Measurements from ENCODE around the gene FLACC1.
"Not testable (repeated sequence)": the region's sequence is repeated elsewhere in the genome, so short reads cannot be mapped to it uniquely, and the experiment has no call there.

Gene FLACC1

DNA sequence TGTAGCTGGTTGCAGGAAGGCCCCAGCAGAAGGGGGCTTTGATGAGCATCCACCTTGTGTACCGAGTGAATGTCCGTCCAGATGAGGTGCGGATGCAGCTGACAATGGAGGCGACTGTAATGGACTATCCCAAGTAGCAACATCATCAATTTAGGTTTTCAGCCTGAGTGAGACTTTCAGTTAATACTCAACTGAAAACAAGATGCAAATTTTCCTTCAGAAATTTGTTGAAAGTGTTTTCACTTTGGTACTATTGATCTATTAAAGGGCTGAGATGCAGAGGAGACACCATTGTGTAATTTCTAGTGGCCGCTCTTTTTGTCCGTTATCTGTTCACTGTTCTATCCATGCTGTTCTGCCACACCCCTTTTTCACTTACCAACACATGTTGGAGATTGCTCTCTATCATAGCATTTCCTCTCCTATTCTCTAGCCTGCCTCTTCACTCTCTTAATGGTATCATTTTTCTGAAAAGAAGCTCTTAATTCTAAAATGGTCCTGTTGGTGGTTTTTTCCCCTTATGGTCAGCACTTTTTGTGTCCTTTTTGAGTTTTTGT, 108.8 kb downstream of the FLACC1 start:
- DNase-seq: no peak

DNA sequence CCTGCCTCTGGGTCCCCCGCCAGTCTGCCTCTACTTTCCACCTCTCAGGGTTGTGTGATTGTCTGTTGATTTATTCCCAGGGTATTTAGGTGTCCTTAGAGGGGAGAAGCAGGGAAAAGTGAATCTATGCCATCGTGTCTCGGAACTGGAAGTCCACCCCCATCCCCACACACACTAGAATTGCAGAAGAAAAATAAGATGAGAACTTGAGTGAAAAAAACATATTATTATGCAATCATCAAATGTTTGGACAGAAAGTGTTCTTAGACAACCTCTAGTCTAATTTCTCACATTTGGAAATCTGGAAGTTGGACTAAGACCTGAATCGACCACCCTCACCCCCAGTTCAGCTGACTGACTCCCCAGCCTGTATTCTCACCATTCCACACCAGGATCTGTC, 110.9 kb downstream of the FLACC1 start:
- DNase-seq: no peak

DNA sequence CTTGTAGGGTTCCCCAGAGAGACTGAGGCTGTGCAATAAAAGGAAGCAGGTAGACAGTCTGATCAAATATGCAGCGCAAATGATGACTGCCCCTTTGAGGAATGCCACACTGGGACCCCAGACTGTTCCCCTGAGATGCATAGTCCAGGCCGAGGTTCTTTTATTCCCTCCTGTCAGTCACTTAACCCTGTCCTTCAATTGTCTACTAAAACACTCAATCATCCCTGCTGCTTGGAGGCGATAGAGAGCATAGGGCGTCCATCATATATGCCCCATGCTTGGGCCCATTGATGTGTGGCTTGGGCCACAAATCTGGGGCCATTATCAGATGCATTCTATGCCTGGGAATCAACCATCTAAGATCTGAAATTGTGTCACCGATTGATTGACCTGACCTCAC, 112.3 kb downstream of the FLACC1 start:
- no peak for DNase-seq

DNA sequence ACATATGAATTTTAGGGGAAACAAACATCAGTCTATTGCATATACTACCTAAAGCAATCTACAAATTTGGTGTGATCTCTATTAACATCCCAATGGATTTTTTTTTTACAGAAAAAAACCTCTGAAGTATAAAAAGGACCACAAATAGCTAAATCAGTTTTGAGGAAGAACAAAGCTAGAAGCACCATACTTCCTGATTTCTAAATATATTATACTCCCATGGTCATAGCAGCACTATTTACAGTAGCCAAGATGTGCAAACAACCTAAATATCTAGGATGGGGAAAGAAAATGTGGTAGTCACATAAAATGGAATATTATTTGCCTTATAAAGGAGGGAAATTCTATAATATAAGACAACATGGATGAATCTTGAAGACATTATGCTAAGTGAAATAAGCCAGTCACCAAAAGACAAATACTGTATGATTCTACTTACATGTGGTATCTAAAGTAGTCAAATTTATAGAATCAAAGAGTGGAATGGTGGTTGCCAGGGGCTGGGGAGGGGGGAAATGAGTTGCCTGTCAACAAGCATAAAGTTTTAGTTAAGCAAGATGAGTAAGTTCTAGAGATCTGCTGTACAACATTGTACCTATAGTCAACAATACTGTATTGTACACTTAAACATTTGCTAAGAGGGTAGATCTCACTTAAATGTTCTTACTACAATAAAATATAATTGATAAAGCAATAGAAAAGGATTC, 114.4 kb downstream of the FLACC1 start:
- no peak for DNase-seq

DNA sequence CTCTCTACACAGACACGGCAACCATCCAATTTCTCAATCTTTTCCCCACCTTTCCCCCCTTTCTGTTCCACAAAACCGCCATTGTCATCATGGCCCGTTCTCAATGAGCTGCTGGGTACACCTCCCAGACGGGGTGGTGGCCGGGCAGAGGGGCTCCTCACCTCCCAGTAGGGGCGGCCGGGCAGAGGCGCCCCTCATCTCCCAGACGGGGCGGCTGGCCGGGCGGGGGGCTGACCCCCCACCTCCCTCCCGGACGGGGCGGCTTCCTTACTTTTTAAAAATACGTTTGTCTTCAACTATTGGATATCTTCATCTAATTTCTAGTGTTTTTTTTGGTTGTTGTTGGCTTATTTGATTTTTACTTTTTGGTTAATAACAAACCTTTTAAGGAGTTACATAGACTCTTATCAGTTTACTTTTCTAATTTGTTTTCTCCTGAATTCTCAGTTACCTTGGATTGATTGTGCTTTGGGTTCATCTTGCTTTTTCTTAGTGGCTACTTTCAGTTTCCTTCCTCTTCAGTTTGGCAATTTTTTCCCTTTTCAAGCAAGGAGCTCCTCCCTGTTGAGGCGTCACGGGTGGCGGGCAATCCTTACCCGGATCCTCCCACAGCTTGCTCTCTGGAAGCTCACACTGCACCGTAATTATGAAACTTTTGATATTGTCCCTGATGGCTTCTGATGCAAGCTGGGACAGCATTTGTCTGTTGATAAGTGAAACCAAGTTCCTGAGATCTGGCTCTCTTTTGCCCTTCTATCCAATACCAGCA, 117.8 kb downstream of the FLACC1 start:
- not testable (repeated sequence) for DNase-seq

All from effector CD8-positive, alpha-beta T cell (primary cell).